Hepatocyte (in vitro differentiated cells): Measurements from ENCODE around the gene CCL17. TPM values are rescaled to one million over a fixed set of nuclear protein-coding genes. Genes with fewer than 3 reads are reported as not detected.

ENCODE experiments used
- DNase-seq: peaks from one replicate; pipeline ENCODE4 v3.0.0-alpha.2; 2016; ENCODE audit warnings: low spot score
- H2AFZ ChIP-seq: fragments of 200-600 bp; sonication (generic); 2 replicates; pipeline ENCODE4 v1.6.0; 2016; ENCODE audit warnings: antibody characterized with exemption, mild to moderate bottlenecking
- H3K27ac ChIP-seq: fragments of 200-600 bp; sonication (generic); 2 replicates; pipeline ENCODE4 v1.5.1; 2016; ENCODE audit warnings: mild to moderate bottlenecking
- H3K27me3 ChIP-seq: fragments of 200-600 bp; sonication (generic); 2 replicates; pipeline ENCODE4 v1.6.1; 2016
- H3K36me3 ChIP-seq: fragments of 200-600 bp; sonication (generic); replicated peaks from 2 replicates; pipeline ENCODE4 v1.5.1; 2016; ENCODE audit warnings: low read depth; ENCODE audit not compliant: insufficient read depth
- H3K4me1 ChIP-seq: fragments of 200-600 bp; sonication (generic); 2 replicates; pipeline ENCODE4 v1.5.1; 2016; ENCODE audit warnings: mild to moderate bottlenecking, moderate library complexity; ENCODE audit not compliant: insufficient read depth
- H3K4me2 ChIP-seq: fragments of 200-600 bp; sonication (generic); 2 replicates; pipeline ENCODE4 v1.6.0; 2016
- H3K4me3 ChIP-seq: fragments of 200-600 bp; sonication (generic); 2 replicates; pipeline ENCODE4 v1.5.1; 2016; ENCODE audit warnings: mild to moderate bottlenecking
- H3K79me2 ChIP-seq: fragments of 200-600 bp; sonication (generic); 2 replicates; pipeline ENCODE4 v1.6.0; 2017; ENCODE audit warnings: mild to moderate bottlenecking
- H3K9me2 ChIP-seq: fragments of 200-600 bp; sonication (generic); replicated peaks from 2 replicates; pipeline ENCODE4 v1.6.0; 2017; ENCODE audit warnings: mild to moderate bottlenecking; ENCODE audit not compliant: insufficient read depth
- H3K9me3 ChIP-seq: fragments of 200-600 bp; sonication (generic); 2 replicates; pipeline ENCODE4 v1.5.1; 2016; ENCODE audit warnings: low read depth, mild to moderate bottlenecking
- H4K20me1 ChIP-seq: fragments of 200-600 bp; sonication (generic); 2 replicates; pipeline ENCODE4 v1.6.0; 2016; ENCODE audit warnings: mild to moderate bottlenecking; ENCODE audit not compliant: insufficient read depth, poor library complexity, severe bottlenecking
- CTCF ChIP-seq: fragments of 200-600 bp; sonication (generic); IDR thresholded peaks from 2 replicates; pipeline ENCODE4 v1.5.1; 2016; ENCODE audit warnings: antibody characterized with exemption, mild to moderate bottlenecking; ENCODE audit not compliant: poor library complexity
- EZH2 ChIP-seq: fragments of 200-600 bp; sonication (generic); IDR thresholded peaks from 2 replicates; pipeline ENCODE4 v1.6.1; 2016; ENCODE audit warnings: antibody characterized with exemption, mild to moderate bottlenecking, borderline replicate concordance
- EZH2phosphoT487 ChIP-seq: fragments of 200-600 bp; sonication (generic); IDR thresholded peaks from one replicate; pipeline ENCODE4 v1.6.1; 2018; ENCODE audit warnings: antibody characterized with exemption, mild to moderate bottlenecking, low read depth, moderate library complexity; ENCODE audit not compliant: unreplicated experiment, severe bottlenecking
- WGBS: methylation state at CpG from one replicate; pipeline ENCODE4 v1.1.6; 2016; ENCODE audit warnings: low lambda C conversion rate; ENCODE audit errors: missing lambda C conversion rate; 5-methylcytosine and 5-hydroxymethylcytosine counted together
- polyA plus RNA-seq: library from polyadenylated mRNA; unstranded; fragments of >200 nt; fragmentation: Nextera tagmentation; extraction: Ambion mirVana; gene quantifications from 2 replicates; pipeline ENCODE4 v1.2.1, GENCODE V29; 2016
- total RNA-seq: library from RNA; depleted of rRNA; stranded (reverse); fragments of >200 nt; gene quantifications from 2 replicates; pipeline ENCODE4 v1.2.3, GENCODE V29; 2014

Gene CCL17
- total and polyA plus RNA-seq, 2 experiments from 2014 or later: not detected

GRCh38 chr16:57380671-57381462 lies 23.7 kb upstream of the CCL17 start:
- Histone ChIP-seq H3K4me1 (peaks cover 30% of the 10 kb centered on the region), H3K9me2 (no peaks in the 10 kb centered on the region), H3K36me3 (no peaks in the 10 kb centered on the region), H2AFZ (no peak overlapping the region), H3K27ac (no peak overlapping the region), H3K4me3 (no peak overlapping the region), H3K27me3 (no peaks in the 10 kb centered on the region), H4K20me1 (no peaks in the 10 kb centered on the region), H3K9me3 (no peaks in the 10 kb centered on the region), H3K4me2 (no peak overlapping the region), H3K79me2 (no peaks in the 10 kb centered on the region)
- 89% methylated on average over 8 of the region's 8 CpGs for WGBS
- no peak for TF ChIP-seq EZH2phosphoT487
- no peak for TF ChIP-seq CTCF
- TF ChIP-seq EZH2: no peak
- DNase-seq: no peak

GRCh38 chr16:57381791-57382534 lies 22.6 kb upstream of the CCL17 start:
- TF ChIP-seq EZH2: no peak
- no peak for TF ChIP-seq EZH2phosphoT487
- no peak overlapping the region for H2AFZ ChIP-seq
- no peak overlapping the region for H3K4me2 ChIP-seq
- no peaks in the 10 kb centered on the region for H3K9me3 ChIP-seq
- no peaks in the 10 kb centered on the region for H3K79me2 ChIP-seq
- H3K4me1 ChIP-seq: peaks cover 31% of the 10 kb centered on the region
- no peaks in the 10 kb centered on the region for H3K9me2 ChIP-seq
- WGBS: 96% methylated on average over 28 of the region's 35 CpGs
- H3K4me3 ChIP-seq: no peak overlapping the region
- no peak overlapping the region for H3K27ac ChIP-seq
- H3K36me3 ChIP-seq: no peaks in the 10 kb centered on the region
- no peaks in the 10 kb centered on the region for H4K20me1 ChIP-seq
- no peaks in the 10 kb centered on the region for H3K27me3 ChIP-seq
- no peak for DNase-seq

- 96% methylated on average over 16 of the region's 16 CpGs for WGBS
Observed at GRCh38 chr16:57382535-57383275, 21.9 kb upstream of the CCL17 start.

More at GRCh38 chr16:57382535-57383275, 21.9 kb upstream of the CCL17 start:
- H3K4me1 ChIP-seq: peaks cover 24% of the 10 kb centered on the region
- no peak overlapping the region for H3K4me2 ChIP-seq
- H3K27me3 ChIP-seq: no peaks in the 10 kb centered on the region
- H3K9me2 ChIP-seq: no peaks in the 10 kb centered on the region
- no peak for DNase-seq
- no peak overlapping the region for H3K4me3 ChIP-seq
- H3K27ac ChIP-seq: no peak overlapping the region
- no peaks in the 10 kb centered on the region for H4K20me1 ChIP-seq
- H3K36me3 ChIP-seq: no peaks in the 10 kb centered on the region
- TF ChIP-seq CTCF (no peak), EZH2phosphoT487 (no peak)
- no peaks in the 10 kb centered on the region for H3K79me2 ChIP-seq
- no peak overlapping the region for H2AFZ ChIP-seq
- no peaks in the 10 kb centered on the region for H3K9me3 ChIP-seq
